M059J (cell line): ENCODE data around the gene EXOC6B. TPM values are rescaled to one million over a fixed set of nuclear protein-coding genes. Genes with fewer than 3 reads are reported as not detected.
A peak's percentile ranks its signal among the peaks of the same experiment; 100 is the strongest.

Experiments used
- DNase-seq: peaks from one replicate; pipeline ENCODE4 v3.0.0-alpha.2; 2012; ENCODE audit warnings: low read depth
- total RNA-seq: library from RNA; depleted of rRNA; stranded (reverse); fragments of >200 nt; shearing (Covaris generic); gene quantifications from 2 replicates; pipeline ENCODE4 v1.2.3, GENCODE V29; 2014

EXOC6B gene
- total RNA-seq, 1 experiment from 2014 or later = 18.5 TPM

DNA sequence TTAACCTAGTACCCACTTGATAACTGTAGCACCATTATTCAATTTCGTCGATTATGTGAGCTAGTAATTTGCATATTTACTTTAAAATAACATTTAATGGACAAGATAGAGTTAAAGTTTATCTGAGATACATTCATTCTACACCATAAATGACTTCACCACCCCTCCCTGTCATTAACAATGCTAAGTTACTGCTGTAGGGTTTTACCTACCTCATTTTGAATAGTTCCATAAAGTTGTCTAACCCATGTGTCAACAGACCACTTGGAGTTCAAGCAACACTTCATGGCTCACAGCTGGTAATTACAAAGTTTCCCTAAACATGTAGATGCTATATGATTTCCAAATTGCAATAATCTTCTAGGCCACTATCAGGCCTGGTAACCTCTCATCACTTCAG, 550.7 kb downstream of the EXOC6B start:
- DNase-seq = no peak

DNA sequence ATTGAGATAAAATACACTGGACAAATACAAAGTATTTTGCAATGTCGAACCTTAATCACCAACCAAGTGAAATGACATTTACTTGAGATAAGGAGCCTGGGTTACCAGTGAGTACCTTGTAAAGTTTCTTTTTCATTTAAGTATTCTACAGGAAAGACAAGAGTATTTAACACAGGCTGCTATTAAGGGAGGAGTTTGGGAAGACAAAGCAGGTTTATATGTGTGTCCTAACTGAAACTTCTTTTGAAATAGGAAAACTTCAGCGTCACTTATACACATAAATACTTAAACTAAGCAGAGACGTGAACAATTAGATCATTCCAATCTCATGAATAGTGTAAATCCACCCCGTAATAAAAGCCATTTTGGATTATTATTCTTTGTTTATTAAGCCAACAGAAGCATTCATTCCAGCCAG, 551.4 kb downstream of the EXOC6B start:
- DNase-seq = no peak

DNA sequence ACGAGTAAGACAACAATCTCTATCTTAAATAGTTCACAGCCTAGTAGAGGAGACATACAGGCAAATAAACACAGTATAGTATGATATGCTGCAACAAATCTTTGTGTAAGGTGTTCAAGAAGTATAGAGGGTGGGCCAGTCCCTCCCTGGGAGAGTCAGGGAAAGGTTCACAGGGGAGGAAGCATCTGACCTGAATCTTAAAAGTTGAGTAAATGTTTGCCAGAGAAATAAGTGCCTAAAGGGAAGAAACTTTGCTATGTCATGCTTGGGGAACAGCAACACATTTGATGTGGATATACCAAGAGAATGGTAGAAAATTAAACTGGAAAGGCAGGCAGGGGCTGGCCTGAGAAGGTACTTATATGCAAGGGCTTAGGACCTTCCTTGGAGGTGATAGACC, 552.4 kb downstream of the EXOC6B start:
- no peak for DNase-seq

DNA sequence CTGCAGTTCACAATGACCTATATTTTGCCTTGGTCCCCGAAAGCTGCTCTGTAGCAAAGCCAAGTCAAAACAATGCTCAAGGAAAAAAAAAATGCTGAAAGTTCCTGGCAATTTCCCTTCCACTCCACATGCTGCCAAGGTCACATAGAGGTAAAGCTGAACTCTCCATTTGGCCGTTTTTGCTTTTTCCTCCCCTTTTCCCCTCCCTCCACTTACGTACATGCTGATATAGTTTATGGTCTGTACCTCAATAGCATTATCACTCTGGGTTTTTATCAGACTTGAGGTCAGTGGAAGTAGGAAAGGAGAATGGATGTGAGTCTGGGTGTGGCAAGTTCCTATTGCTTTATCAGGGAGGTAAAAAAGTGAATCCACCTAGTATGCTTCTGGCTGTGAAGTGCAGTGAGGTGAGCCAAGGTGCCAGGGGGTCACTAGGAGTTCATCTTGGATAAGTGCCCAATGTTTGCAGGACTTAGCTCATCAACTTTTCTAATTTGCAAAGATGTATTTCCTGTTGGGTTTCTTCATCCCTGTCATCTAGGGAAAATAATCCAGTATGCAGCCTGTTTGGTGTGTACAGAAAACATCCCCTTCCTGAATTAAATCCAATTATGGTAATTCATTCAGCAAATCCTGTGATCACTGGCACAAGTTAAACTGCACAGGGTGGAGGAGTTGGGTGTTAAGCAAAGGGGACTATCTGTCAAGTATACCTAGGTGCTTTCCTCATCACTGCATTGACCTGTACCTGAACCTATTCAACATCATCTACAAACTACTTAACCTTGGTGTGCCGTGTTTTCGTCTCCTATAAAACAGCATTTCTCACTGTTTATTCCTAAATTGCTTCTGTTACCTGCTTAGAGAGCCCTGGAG, 553.8 kb downstream of the EXOC6B start:
- DNase-seq = no peak

DNA sequence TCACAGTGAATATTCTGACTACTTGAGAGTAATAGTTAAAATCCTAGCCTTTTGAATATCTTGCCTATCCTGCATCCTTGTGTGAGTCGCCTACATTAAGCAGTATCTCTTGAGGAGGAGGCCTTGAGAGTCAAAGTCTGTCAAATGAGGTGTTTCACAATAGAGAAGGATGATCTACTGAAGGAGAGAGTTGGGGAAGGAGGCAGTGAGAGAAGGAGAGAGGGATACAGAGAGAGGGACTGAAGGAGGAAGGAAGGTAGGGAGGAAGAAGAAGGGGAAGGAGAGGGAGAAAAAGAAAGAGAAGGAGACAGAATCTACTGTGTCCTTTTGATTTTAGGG, 554.6 kb downstream of the EXOC6B start:
- DNase-seq = no peak

DNA sequence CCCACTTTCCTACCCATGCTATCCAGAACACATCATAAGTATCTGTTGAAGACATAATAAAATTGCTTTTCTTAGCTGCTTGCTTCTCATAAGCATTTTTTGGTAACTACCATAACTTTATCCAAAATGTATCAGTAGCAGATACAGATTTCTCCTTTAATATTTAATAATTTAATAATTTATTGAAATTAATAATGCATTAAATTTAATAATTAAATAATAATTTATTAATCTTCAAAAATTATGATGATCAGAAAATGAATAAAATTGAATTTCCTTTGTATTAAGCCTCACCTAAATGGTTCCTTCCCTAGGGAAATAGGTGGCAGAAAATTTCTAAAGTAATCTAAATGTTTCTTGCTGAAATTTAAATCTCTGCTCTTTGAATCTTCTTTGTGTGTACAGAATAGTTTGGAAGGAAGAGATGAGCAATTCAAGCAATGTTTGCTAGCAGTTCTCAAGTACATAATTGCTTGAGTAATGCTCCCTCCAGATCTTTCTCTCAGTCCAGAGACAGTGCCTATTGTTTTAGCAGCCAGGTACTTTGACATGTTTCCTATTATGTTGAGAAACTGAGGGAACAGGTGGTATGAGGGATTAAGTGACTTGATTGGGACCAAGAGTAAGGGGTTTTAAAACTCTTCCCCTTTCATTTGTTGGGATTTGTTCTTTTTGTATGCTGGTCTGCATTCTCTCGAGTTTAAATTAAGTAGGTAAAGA, 555.1 kb downstream of the EXOC6B start:
- DNase-seq = no peak

DNA sequence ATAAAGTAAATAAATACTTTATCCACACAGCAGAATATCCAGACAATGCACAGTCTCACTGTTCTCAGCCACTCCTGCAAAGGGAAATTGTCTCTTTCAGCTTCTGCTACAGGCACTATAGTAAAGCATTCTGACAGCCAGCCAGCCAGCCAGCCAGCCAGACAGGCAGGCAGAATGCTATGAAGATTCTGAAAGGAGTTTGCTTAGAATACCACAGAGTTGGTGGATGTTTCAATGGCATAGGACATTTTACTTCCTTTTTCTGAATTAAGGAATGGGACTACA, 562.1 kb downstream of the EXOC6B start:
- DNase-seq = peak; percentile 29

DNA sequence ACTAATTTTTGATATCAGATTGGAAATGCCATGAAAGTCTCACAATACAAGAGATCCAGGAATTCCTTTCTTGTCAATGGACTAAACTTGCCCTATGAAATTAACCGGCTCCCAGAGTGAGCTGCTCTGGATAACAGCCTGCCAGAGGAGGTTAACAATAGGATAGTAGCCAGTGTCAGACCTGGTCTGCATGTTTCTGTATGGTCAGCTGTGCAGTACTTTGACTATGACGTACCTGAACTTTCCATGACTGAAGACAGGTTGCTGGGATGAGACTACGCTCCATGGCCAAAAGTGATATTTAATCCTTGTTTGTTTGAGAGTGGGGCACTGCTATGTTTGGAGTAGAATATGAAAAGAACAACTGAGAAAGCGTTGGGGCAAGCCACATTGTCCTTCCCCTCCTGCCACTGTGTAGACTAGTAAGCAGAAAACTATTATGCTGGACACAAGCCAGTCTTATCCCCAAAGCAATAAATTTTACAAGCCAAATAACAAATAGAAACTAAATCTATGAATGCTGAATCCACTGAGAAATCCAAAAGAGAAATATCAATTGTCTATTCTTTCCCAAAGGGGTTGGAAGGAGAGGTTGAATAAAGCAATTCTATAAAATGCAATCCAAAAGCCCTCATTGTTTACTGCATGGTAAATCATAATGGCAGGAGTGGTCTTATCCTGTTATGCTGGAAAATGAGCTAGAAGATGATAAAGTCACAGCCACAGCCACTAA, 562.6 kb downstream of the EXOC6B start:
- peak; percentile 50 for DNase-seq

DNA sequence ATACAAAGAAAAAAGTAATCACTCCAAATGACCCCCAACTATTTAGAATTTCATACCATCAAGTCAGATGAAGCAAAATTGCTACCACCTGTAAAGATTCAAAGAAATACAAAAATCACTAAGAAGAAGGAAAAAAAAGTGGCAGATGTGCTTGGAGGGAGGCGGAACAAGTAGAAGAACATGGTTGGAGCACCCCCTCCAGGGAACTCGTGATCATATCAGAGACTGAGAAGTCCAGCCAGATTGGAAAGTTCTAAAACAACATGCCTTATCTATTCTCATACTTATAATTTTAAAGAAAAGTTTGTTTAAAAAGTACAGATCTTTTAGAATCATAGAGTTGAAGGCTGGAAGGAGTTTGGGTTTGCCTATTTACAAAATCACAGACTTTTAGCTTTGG, 564.8 kb downstream of the EXOC6B start:
- no peak for DNase-seq

DNA sequence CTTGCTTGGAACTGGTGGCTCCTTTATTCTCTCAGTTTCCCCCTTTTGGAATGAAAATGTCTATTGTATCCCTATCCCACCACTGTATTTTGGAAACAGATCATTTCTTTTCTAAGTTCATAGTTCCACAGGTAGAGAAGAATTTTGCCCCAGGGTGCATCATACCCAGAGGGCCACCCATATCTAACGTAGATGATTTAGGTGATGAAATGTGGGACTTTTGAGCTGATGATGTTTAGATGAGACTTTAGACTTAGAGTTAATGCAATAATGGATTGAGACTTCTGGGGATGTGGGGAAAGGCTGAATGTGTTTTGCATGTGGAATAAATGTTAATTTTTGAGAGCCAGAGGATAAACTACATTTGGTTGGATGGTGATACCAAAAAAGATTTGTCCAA, 570.3 kb downstream of the EXOC6B start:
- DNase-seq = no peak

DNA sequence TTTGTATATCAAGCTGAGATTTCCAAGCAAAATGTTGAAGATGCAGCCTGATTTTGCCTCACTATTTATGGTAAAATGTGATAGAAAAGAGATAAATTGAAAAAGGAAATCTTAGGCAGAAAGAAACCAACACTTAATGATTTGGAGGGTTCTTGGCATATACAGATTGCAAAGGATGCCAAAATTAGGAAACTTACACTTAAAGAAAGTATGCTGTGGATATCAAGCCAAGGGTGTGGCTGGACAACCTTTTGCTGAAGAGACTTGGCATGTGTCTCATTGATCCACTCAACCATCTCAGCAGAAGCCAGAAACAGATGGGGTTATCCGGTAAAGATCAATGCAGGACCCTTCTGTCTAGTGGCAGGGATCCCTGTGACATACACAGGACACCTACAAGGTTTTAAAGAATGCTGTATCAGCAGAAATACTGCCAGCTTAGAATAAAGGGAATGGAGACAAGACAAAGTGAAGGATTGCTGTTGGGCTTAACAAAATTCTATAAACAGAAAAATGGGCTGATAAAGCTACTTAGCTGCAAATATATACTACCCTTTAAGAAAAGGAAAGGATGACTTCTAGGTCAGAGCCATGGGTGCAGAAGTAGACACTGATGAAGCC, 570.9 kb downstream of the EXOC6B start:
- no peak for DNase-seq

DNA sequence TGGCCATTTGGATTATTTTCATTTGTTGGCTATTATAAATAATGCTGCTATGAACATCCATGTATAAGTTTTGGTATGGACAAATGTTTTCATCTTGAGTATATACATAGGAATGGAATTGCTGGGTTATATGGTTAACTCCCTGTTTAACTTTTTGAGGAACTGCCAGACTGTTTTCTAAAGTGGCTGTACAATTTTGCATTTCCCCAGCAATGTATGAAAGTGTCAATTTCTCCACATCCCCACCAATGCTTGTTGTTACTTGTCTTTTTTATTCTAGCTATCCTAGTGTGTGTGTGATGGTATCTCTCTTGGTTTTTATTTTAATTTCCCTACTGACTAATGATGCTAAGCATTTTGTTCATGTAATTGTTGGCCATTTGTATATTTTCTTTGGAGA, 587.5 kb downstream of the EXOC6B start:
- no peak for DNase-seq

DNA sequence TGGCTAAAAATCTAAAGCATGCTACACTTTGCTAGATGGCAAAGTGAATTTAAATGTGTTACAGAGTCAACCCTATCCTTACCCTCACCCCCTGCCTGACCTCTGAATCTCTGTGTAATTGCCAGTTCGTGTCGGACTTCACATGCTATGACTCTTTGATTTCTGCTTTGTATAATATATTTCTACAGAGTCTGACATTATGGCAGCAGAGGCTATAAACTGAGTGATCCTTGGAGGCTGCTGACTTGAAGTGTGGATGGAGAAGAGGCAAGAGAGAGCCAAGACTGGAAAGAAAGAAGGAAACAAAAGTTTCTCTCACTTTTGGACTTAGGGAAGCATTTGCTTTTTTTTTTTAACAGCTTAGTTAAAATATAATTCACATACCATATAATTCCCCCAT, 588.3 kb downstream of the EXOC6B start:
- DNase-seq = no peak

DNA sequence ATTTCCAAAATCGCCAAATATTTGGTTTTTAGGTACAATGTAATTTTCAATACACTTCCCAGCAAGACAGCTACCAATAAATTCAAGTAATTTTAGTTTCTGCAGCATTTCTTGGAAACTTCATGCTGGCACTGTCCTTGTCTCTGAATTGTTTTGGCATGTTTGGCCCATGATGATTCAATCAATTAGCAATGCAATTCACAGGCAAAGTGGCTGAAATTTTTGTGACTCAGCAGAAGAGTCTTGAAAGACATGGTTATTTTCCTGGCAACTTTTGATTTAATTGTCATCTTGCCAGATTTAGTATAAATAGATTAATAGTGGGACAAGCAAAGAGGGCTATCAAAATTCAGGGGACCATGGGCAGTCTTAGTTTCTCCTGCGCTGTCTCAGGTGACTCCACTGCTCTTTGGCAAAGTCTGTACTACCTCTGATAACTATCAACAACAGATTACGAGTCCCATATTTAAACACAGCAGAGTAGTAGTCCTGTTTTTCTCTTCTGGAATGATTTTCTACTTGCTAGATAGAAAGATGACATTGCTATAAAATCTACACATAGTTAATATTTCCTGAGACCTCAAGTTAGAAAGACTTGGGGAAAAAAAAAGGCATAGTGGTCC, 589.3 kb downstream of the EXOC6B start:
- peak; percentile 90 for DNase-seq

DNA sequence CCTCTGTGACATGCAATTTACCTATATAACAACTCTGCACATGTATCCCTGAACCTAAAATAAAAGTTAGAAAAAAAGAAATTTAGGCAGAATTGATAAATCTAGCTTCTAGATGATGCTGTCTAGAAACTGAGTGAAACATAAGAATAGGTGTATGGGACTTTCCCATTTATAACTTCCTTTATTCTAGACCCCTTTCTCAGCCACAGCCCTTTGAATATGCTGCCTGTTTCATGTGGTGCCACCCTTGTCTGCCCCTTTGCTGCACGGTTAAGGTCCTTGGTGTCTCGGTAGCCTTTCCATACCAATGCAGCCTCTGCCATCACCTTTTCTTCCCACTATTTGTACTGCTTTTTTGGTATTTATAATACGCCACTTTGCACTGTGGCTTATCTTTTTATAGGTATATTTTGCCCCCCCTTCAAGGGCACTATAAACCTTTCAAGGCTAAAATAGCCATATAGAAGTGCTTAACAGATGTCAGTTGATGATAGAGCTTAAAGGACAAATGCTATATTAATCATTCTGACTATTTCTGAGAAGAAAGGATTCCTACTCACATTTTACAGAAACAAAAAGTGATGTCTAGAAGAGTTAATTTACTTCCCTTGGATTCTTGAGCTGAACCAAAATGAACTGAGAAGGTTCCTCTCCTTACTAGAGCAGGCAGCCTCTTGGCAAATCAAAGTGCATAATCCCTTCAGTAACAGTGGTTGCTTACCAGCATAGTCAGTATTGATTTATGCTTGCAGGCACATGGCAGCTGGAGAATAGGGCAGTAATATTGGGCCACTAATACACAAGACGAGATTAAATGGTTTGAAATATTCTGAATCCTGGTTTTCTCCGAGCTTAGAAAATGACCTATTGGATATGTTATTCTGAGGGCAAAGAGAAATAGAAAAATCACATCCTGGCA, 590.1 kb downstream of the EXOC6B start:
- DNase-seq = no peak

DNA sequence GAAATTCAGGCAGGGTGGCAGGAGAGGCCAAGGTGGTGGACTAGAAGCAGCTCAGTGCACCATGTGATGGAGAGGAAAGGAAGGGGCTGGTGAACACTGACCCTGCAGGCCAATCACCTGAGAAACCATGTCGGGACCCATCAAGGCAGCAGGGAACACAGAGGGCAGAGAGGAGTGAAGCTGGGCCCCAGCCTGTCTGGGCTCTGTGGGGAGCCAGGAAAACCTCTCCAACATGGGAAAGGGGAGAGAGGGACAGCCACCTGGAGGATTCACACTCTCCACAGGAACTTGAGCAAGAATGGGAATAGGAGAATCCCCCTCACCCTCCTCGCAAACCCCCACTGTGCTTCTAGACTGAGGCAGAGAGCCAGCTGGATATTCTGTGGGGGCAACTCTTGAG, 592.6 kb downstream of the EXOC6B start:
- no peak for DNase-seq

DNA sequence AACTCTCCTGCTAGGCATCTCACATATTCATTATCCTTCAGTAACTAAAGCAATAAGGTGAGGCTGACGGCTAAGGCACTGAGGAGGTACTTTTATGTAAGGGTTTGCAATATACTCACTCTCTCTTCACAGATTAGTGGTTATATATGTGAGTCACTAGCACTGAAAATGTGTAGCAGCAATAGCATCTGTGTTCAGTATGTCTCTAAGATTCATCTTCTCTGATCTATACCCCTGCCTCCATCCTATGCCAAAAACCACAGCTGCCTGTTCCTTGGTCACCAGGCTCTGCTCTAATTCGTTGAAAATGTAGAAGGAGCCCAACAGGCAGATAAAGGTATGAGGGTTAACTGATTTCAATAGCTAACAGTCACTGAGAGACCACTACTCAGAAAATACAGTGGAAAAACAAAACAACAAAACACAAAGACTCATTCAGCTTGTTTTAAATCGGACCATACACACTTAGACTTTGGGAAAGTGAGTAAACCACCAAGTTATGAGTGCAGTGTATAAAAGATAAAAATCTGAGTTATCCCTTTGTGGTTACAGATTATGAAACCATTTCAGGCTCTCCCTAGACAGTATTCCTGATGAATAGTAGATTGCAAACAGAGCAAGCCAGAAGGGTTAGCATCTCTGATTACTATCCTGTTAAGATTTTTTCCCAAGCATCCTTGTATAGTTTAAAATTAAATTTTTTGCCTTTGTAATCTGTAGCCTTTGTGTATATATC, 602.8 kb downstream of the EXOC6B start:
- DNase-seq = peak; percentile 60

DNA sequence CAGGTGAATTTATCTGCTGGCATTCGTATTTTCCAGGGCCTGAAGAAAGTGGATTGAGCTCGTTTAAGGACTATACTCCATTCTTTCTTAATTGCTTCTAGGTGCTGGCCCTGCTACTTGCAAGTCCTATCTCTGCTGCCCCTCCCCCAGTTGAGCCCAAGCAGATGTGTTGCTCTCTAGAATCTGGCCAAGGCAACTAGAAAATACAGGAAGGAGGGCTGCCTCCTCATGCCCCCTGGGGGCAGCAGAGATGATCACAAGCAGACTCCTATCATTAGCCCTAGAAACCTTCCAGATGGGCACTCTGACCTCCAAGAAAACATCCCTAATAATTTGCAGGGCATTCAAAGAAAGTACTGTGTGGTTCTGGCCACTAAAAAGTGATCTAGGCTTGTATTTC, 605.7 kb downstream of the EXOC6B start:
- DNase-seq = peak; percentile 25

DNA sequence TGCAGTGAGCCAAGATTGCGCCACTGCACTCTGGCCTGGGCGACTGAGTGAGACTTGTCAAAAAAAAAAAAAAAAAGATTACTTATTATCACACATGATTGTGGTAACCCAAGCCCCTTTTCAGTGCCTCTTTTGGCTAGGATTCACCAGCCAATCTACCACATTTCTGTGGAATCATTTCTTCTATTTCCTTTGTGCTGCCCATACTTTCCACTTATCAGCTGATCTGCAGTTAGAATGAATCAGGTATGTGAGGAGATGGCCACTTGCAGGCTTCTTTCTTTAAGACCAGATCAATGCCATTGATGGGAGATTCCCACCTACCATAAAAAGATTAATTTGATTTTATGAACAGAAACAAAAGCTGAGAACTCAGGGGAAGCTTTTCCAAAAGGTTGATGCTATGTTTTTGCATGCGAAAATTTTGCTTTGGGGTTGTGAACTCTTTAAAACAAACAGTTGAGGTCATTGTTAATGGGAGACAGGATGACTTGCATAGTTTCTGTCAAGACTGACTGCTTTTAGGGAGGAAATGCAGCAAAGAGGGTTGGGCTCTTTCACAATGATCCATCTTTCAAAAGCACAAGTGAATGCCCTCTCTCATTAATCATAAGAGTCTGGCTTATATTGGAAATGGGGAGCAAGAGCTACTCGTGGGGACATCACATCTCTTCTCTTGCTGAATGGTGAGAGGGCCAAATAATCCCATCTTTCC, 611.2 kb downstream of the EXOC6B start:
- peak; percentile 74 for DNase-seq

DNA sequence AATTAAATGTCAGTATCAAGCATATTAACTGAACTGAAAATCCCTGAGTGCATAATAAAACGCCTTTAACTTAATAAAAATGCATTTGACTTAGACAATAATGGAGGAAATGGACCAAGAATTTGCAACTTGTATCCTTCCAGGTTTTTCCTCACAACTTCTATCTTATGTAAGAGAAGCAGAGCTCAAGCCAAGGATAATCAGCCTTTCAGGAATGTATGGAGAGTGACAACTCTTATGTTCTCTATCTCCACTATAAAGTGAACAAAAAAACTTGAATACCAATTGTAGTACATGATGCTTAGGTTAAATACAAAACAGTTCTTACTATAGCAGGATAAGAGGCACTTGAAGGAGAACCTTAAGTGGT, 613.4 kb downstream of the EXOC6B start:
- no peak for DNase-seq
